ENCODE data around the gene PPP1R26.

- TF ChIP-seq POLR2A (IDR thresholded peaks at IDR 0.05; ENCODE audit: low read depth) (no peak), EP300 (IDR thresholded peaks at IDR 0.05) (no peak), CTCF (IDR thresholded peaks at IDR 0.05) (no peak), POLR2AphosphoS5 (IDR thresholded peaks at IDR 0.05) (no peak)
These were observed 6.9 kb downstream of the PPP1R26 start for GRCh38 chr9:135486267-135487065.

Data from esophagus muscularis mucosa (tissue), 4 donors.